Endothelial cell of umbilical vein (primary cell): ENCODE results near the gene SLC35E2B. TPM values are rescaled to one million over a fixed set of nuclear protein-coding genes. Genes with fewer than 3 reads are reported as not detected.
A peak's percentile ranks its signal among the peaks of the same experiment; 100 is the strongest.
"Not testable (repeated sequence)": the region's sequence is repeated elsewhere in the genome, so short reads cannot be mapped to it uniquely, and the experiment has no call there.

Experiments used
- BruUV-seq: library from RNA; stranded (reverse); fragments of 400-500 nt; replicated peaks from 2 replicates; lab custom pipeline; 2021; lab: Mats Ljungman, UMichigan
- CTCF ChIA-PET: fragments of 300-600, 350-600 bp; sonication (Branson Sonifier 250); formaldehyde crosslinking; loops from one replicate; lab custom pipeline; 2021; ENCODE audit warnings: antibody characterized with exemption, inconsistent platforms; lab: Charles Lee
- POLR2A ChIA-PET: fragments of 300-600, 350-600 bp; sonication (Branson Sonifier 250); formaldehyde crosslinking; loops from one replicate; lab custom pipeline; 2021; ENCODE audit warnings: antibody characterized with exemption, inconsistent platforms; lab: Charles Lee
- DNase-seq: peaks from one replicate; pipeline ENCODE4 v3.0.0-alpha.2; 2011; ENCODE audit warnings: low read depth, low spot score
- FAIRE-seq: peaks from 2 replicates; lab custom pipeline; 2011; peaks lifted over from hg19 to GRCh38; lab: Jason Lieb, UNC
- H2AFZ ChIP-seq: 2 replicates; pipeline ENCODE4 v1.6.0; 2012; ENCODE audit warnings: low read depth, low read length, control low read depth, inconsistent platforms
- H3K27ac ChIP-seq: 2 replicates; pipeline ENCODE4 v1.5.1; 2011; ENCODE audit warnings: low read depth, mild to moderate bottlenecking, control low read depth, low read length, moderate library complexity; ENCODE audit not compliant: insufficient read depth
- H3K27me3 ChIP-seq, 2 experiments: 2 replicates each; pipeline versions ENCODE4 v1.6.0 to v1.6.1; 2011; ENCODE audit warnings: low read length in 2 of 2, mixed read lengths in 1 of 2; ENCODE audit not compliant: control insufficient read depth in 2 of 2, insufficient read depth in 2 of 2
- H3K36me3 ChIP-seq, 2 experiments: 2 replicates in 1 of 2; 3 replicates in 1 of 2; pipeline ENCODE4 v1.5.1; 2011; ENCODE audit warnings: low read length in 2 of 2, mild to moderate bottlenecking in 1 of 2, moderate library complexity in 1 of 2; ENCODE audit not compliant: control insufficient read depth in 2 of 2, insufficient read depth in 2 of 2; ENCODE audit errors: extremely low read depth in 1 of 2
- H3K4me1 ChIP-seq: 3 replicates; pipeline ENCODE4 v1.5.1; 2011; ENCODE audit warnings: mild to moderate bottlenecking, low read length; ENCODE audit not compliant: control insufficient read depth, insufficient read depth; ENCODE audit errors: extremely low read depth
- H3K4me2 ChIP-seq: 2 replicates; pipeline ENCODE4 v1.6.1; 2011; ENCODE audit warnings: low read length, control low read depth, mixed read lengths; ENCODE audit not compliant: insufficient read depth
- H3K4me3 ChIP-seq, 3 experiments: fragments of 200-600 bp in 1 of 3; sonication (generic), shearing (Covaris generic) in 1 of 3; replicated peaks in 1 of 3; 2 replicates each; pipeline ENCODE4 v1.5.1; 2011 to 2016; ENCODE audit warnings: control low read depth in 3 of 3, low read length in 3 of 3, mild to moderate bottlenecking in 2 of 3, inconsistent platforms in 1 of 3, low read depth in 1 of 3, moderate library complexity in 1 of 3; ENCODE audit not compliant: insufficient read depth in 1 of 3
- H3K79me2 ChIP-seq: 2 replicates; pipeline ENCODE4 v1.6.0; 2012; ENCODE audit warnings: low read length, inconsistent platforms; ENCODE audit not compliant: control insufficient read depth, insufficient read depth
- H3K9ac ChIP-seq: replicated peaks from 2 replicates; pipeline ENCODE3; 2011; ENCODE audit warnings: low read length, control low read depth; ENCODE audit not compliant: insufficient read depth; ENCODE audit errors: extremely low read depth
- H3K9me1 ChIP-seq: replicated peaks from 3 replicates; pipeline ENCODE4 v1.6.0; 2011; ENCODE audit warnings: mild to moderate bottlenecking, low read length; ENCODE audit not compliant: control insufficient read depth, insufficient read depth; ENCODE audit errors: extremely low read depth
- H3K9me3 ChIP-seq: replicated peaks from 2 replicates; pipeline ENCODE4 v1.5.1; 2012; ENCODE audit warnings: low read length, inconsistent platforms; ENCODE audit not compliant: control insufficient read depth, insufficient read depth
- H4K20me1 ChIP-seq: replicated peaks from 2 replicates; pipeline ENCODE3; 2011; ENCODE audit warnings: mild to moderate bottlenecking, low read length; ENCODE audit not compliant: control insufficient read depth, insufficient read depth; ENCODE audit errors: extremely low read depth
- CTCF ChIP-seq, 2 donors: IDR thresholded peaks; 1 replicate in 1 of 2; 2 replicates in 1 of 2; pipeline ENCODE4 v1.5.1; 2011; ENCODE audit warnings: low read length in 2 of 2, mild to moderate bottlenecking in 2 of 2, moderate library complexity in 2 of 2, control low read depth in 1 of 2, inconsistent platforms in 1 of 2, low read depth in 1 of 2; ENCODE audit not compliant: insufficient read depth in 1 of 2; ENCODE audit errors: extremely low read depth in 1 of 2
- POLR2AphosphoS5 ChIP-seq: IDR thresholded peaks from 2 replicates; pipeline ENCODE4 v1.6.1; 2012; ENCODE audit warnings: low read depth, mild to moderate bottlenecking, control low read depth, low read length, moderate library complexity; ENCODE audit not compliant: insufficient read depth
- dilution Hi-C: fragments of 300-500 bp; cut with MboI; formaldehyde crosslinking; loops from one replicate; pipeline ENCODE4 v1.15.0; 2019; ENCODE audit warnings: low sequenced_read_pairs; ENCODE audit not compliant: extremely low pct_ligation_motif_present
- intact Hi-C: fragments of 100-400 bp; cut with micrococcal nuclease; formaldehyde crosslinking; loops from one replicate; pipeline ENCODE4 v1.10.0; 2022
- polyA plus RNA-seq, 4 experiments: library from polyadenylated mRNA; depleted of rRNA in 3 of 4; stranded (reverse) in 3 of 4; unstranded in 1 of 4; fragments of >200 nt; gene quantifications; 2 replicates each; pipeline versions ENCODE4 v1.2.1 to v1.2.3, GENCODE V29; 2011 to 2012; ENCODE audit warnings: missing spikeins in 1 of 4
- total RNA-seq: library from RNA; stranded (reverse); gene quantifications from 2 replicates; pipeline ENCODE4 v1.2.3, GENCODE V29; 2021

Gene SLC35E2B
- total and polyA plus RNA-seq, 2 donors (not counting 3 experiments of a cell fraction or from before 2014, with no cell fraction given) = 28.0 to 51.2 TPM

- H3K27ac ChIP-seq, DNase-seq, BruUV-seq, H3K9me3 ChIP-seq, FAIRE-seq, H4K20me1 ChIP-seq, H3K4me1 ChIP-seq, H3K4me3 ChIP-seq, POLR2A ChIA-PET, H3K9ac ChIP-seq, H3K79me2 ChIP-seq, H2AFZ ChIP-seq, H3K9me1 ChIP-seq, CTCF ChIA-PET, H3K4me2 ChIP-seq, H3K27me3 ChIP-seq, intact Hi-C loops, dilution Hi-C loops: not testable (repeated sequence)
- peaks cover 0 to 17% of the 10 kb centered on the region in 2 experiments for H3K36me3 ChIP-seq
Observed at GRCh38 chr1:1662392-1662791, 30.2 kb downstream of the SLC35E2B start.

- Histone ChIP-seq H3K4me3 (peak within 1 kb of the TSS; percentile 50 to 90 (median 64)), H3K27ac (peak within 1 kb of the TSS; percentile 97), H2AFZ (peak within 1 kb of the TSS; percentile 49), H3K9ac (peak within 1 kb of the TSS; percentile 99)
- POLR2A ChIA-PET, CTCF ChIA-PET, H3K79me2 ChIP-seq, H3K36me3 ChIP-seq, dilution Hi-C loops, H3K9me3 ChIP-seq, H3K4me1 ChIP-seq, H3K4me2 ChIP-seq, H3K9me1 ChIP-seq, H3K27me3 ChIP-seq, H4K20me1 ChIP-seq: not testable (repeated sequence)
- DNase-seq = peak; percentile 99
- peak; percentile 99 for FAIRE-seq
- intact Hi-C loops = loop anchor here (1.0 to 5.0 kb wide), 2 partner anchors 27 to 63 kb away; partner anchors contain the start of gene CDK11A
- TF ChIP-seq POLR2AphosphoS5 (peak; percentile 69), CTCF (IDR thresholded peaks at IDR 0.05; ENCODE audit: extremely low read depth in 1 of 2, insufficient read depth in 1 of 2, low read depth in 1 of 2, low read length in 2 of 2) (peak; percentile 23 to 32)
- BruUV-seq = TSS peak; percentile 44
Observed at GRCh38 chr1:1658583-1659549, 33.7 kb downstream of the SLC35E2B start, which contains the start of gene CDK11B. CDK11B (minus strand) TSS chr1:1659004; CDS start chr1:1657485, 1,519 bp downstream.

GRCh38 chr1:1648265-1648664 lies 44.3 kb downstream of the SLC35E2B start:
- H3K9ac ChIP-seq, H3K4me3 ChIP-seq, H3K9me1 ChIP-seq, POLR2A ChIA-PET, DNase-seq, CTCF ChIA-PET, H3K4me2 ChIP-seq, FAIRE-seq, H3K79me2 ChIP-seq, H4K20me1 ChIP-seq, H3K27me3 ChIP-seq, dilution Hi-C loops, H3K27ac ChIP-seq, H3K9me3 ChIP-seq, BruUV-seq, intact Hi-C loops, H3K4me1 ChIP-seq, H2AFZ ChIP-seq: not testable (repeated sequence)
- peaks cover 0 to 17% of the 10 kb centered on the region in 2 experiments for H3K36me3 ChIP-seq
